RWPE2 (cell line): ENCODE results near the gene RAB1B.

ENCODE experiments used
- ATAC-seq: fragments of 200-7000 bp; cut with Tn5 transposase; 3 replicates; pipeline ENCODE4 v1.9.1; 2021; ENCODE audit warnings: low read depth
- DNase-seq: peaks from one replicate; pipeline ENCODE4 v3.0.0-alpha.2; 2020; ENCODE audit warnings: low spot score
- H3K27ac ChIP-seq: fragments of 450-650 bp; 2 replicates; pipeline ENCODE4 v1.5.1; 2017; ENCODE audit warnings: mild to moderate bottlenecking; ENCODE audit not compliant: poor library complexity, severe bottlenecking
- H3K27me3 ChIP-seq: fragments of 250-450 bp; sonication (Bioruptor Pico); 2 replicates; pipeline ENCODE4 v1.5.1; 2021; ENCODE audit warnings: mild to moderate bottlenecking, moderate library complexity; ENCODE audit not compliant: insufficient read depth, poor library complexity, severe bottlenecking
- H3K36me3 ChIP-seq: fragments of 250-450 bp; sonication (Bioruptor Pico); 2 replicates; pipeline ENCODE4 v1.5.1; 2020; ENCODE audit warnings: low read depth, mild to moderate bottlenecking, moderate library complexity
- H3K4me1 ChIP-seq: fragments of 250-450 bp; sonication (Bioruptor Pico); 2 replicates; pipeline ENCODE4 v1.5.1; 2021; ENCODE audit warnings: mild to moderate bottlenecking, moderate library complexity; ENCODE audit not compliant: insufficient read depth, poor library complexity, severe bottlenecking
- H3K4me3 ChIP-seq: fragments of 250-450 bp; sonication (Bioruptor Pico); 2 replicates; pipeline ENCODE4 v1.5.1; 2021; ENCODE audit warnings: mild to moderate bottlenecking, moderate library complexity; ENCODE audit not compliant: severe bottlenecking
- H3K9me3 ChIP-seq: fragments of 250-450 bp; sonication (Bioruptor Pico); 2 replicates; pipeline ENCODE4 v1.5.1; 2021; ENCODE audit warnings: mild to moderate bottlenecking, moderate library complexity; ENCODE audit not compliant: severe bottlenecking
- CTCF ChIP-seq: fragments of 450-650 bp; IDR thresholded peaks from one replicate; pipeline ENCODE4 v1.5.1; 2017; ENCODE audit warnings: mild to moderate bottlenecking, moderate library complexity; ENCODE audit not compliant: poor library complexity, severe bottlenecking

The RAB1B gene

DNA sequence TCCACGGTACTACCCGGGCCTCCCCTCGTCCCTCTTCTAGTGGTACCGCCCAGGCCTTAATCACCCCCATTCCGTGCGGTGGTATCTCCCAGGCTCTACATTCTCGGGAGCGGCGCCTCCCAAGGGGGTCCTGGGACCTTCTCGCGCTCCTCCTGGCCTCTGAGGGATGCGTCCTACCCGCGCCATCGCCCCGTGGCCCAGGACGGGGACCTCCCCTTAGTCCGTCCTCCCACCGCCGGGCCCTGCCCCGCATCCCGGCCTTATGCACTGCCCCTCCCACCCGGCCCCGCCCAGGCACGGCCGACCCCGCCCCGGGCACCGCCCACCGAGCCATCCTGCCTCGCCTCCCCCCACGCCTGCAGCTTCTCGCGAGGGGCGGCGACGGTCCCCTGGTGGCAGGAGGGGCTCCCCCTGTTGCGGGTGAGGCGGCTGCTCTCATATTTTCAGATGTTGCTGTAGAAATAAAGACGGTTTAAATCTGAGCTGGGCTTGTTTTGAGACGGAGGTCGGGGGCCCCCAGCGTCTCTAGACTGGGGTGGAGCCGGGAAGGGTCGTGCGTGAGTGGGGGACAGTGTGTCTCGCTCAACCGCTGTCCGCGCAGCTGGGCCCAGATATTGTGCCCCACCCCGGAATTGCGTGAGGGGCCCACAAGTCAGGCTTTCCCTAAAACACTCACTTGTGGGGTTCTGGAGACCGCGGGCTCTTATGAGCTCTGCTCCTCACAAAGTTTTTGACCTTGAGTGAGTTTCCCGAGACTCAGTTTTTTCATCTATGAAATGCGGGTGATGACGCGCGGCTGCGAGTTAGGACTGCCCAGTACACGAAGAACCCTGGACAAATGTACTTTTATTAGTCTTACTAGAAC lies 828 bp upstream of the RAB1B start:
- no peaks in the 10 kb centered on the region for H3K27me3 ChIP-seq
- no peaks in the 10 kb centered on the region for H3K4me1 ChIP-seq
- peak; percentile 18 for TF ChIP-seq CTCF
- H3K27ac ChIP-seq, result peak overlapping the region; percentile 82
- peak overlapping the region; percentile 52 for H3K4me3 ChIP-seq
- DNase-seq, result peak; percentile 84
- peak; percentile 66 for ATAC-seq
- H3K36me3 ChIP-seq, result peaks cover 45% of the 10 kb centered on the region
- no peaks in the 10 kb centered on the region for H3K9me3 ChIP-seq

DNA sequence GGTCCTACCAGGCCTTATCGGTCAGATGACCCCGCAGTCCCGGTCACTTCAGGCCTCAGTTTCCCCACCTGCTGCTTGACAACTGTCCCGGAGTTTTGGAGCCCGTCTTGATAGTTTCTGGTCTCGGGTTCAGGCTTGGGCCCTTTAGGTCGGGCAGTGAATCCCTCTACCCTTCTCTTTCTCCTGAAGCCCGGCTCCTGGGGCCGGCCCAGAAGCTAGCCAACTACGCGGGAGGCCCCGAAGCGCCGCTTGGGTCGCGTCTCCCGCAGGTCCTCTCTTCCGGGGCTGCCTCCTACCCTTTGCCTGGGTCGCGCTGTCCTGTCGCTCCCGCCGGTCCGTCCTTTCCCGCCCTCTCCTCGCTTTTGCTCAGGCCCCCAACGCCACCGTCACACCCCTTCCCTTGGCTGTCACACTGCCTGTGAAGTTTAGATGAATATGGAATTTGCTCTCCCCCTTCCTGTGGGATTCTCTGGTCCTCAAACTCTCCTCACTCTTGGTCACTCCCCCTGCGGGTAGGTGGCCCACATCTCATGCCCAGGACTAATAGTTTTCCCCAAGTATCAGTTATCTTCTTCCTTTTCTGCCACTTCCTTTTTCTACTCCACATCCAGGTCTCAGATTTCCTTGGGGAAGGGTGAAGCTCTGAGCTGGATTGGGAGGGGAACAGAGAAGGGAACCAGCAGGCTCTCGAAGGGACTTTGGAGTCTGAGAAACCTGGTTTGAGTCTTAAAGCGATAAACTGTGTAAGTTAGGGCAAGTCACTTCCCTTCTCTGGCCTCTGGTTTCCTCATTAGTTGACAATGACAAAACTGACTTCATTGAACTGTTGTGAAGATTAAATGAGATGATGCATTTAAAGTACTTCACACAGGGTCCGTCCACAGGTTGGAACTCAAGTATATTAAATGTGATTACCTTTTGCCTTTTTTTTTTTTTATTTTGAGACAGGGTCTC lies 790 bp downstream of the RAB1B start:
- ATAC-seq (no peak), DNase-seq (peak; percentile 42)
- Histone ChIP-seq H3K36me3 (peaks cover 55% of the 10 kb centered on the region), H3K27ac (peak overlapping the region; percentile 82), H3K27me3 (no peaks in the 10 kb centered on the region), H3K4me1 (no peaks in the 10 kb centered on the region), H3K4me3 (peak overlapping the region; percentile 52), H3K9me3 (no peaks in the 10 kb centered on the region)
- peak; percentile 10 for TF ChIP-seq CTCF

DNA sequence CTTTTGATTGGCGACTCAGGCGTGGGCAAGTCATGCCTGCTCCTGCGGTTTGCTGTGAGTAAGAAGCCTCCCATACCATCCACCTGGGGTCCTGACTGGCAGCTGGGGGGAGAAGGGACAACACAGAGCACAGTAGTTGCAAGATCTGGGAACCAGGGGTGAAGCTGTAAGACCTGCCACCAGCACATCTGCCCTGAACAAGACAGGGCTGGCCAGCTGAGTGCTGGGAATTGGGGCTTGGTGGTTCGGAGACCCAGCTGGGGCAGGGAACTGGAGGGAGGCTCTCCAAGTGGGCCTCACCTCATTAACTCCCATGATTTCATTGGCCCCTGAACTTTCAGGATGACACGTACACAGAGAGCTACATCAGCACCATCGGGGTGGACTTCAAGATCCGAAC lies 3.4 kb downstream of the RAB1B start:
- no peaks in the 10 kb centered on the region for H3K27me3 ChIP-seq
- no peak overlapping the region for H3K27ac ChIP-seq
- no peaks in the 10 kb centered on the region for H3K9me3 ChIP-seq
- peaks cover 54% of the 10 kb centered on the region for H3K36me3 ChIP-seq
- DNase-seq (peak; percentile 16), ATAC-seq (no peak)
- no peaks in the 10 kb centered on the region for H3K4me1 ChIP-seq
- TF ChIP-seq CTCF, result no peak
- H3K4me3 ChIP-seq, result no peak overlapping the region

- Histone ChIP-seq H3K27me3 (no peaks in the 10 kb centered on the region), H3K9me3 (no peaks in the 10 kb centered on the region), H3K36me3 (peaks cover 51% of the 10 kb centered on the region), H3K4me3 (no peak overlapping the region), H3K4me1 (no peaks in the 10 kb centered on the region), H3K27ac (no peak overlapping the region)
- DNase-seq (no peak), ATAC-seq (no peak)
- TF ChIP-seq CTCF, result no peak
Measured at GRCh38 chr11:66272596-66272995, 4.2 kb downstream of the RAB1B start.
